ENCODE results near the gene MAPKAP1.

MAPKAP1 gene

DNA sequence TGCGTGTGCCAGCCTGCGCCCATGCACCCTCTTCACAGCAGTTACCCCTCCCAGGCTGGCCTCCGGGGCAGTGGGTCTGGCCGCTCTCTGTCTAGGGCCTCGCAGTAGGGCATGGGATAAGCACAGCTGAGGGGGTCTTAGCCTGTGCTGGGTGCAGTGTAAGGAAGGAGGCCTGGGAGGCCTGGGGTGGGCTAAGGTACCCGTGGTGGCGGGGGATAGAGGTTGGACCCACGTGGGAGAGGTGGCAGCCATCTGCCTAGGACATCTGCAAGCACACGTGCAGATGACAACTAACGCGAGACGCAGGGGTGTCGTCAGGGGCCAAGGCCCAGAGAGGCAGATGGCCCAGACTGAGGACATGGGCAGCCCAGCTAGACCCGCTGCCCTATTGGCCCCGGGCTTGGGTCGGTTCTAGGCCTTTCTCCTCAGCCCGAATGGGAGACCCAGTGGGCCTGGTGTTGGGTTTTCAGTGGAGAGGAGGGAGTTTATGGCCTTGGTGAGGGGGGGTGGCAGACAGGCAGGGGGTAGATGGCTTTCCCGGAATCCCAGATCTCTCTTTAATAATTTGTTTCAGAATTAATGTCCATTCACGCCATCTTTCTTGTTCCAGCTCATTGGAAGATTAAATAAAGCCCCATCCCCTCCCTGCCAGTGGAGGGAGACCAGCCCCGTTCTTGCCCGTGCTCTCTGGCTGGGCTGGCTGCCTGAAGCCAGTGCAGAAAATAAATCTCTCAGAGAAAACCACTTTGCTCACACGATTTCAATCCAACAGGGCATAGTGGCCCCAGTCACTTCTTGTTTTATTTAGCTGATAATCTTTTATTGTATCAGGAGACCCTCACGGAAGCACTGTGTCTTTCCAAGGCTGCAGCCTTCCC, 291.2 kb downstream of the MAPKAP1 start:
- Histone ChIP-seq H3K27ac (ENCODE audit: low read depth, low read length, poor library complexity, severe bottlenecking) (no peak overlapping the region), H3F3A (ENCODE audit: insufficient read depth, low read length) (no peaks in the 10 kb centered on the region), H3K36me3 (ENCODE audit: insufficient read depth, low read length) (no peaks in the 10 kb centered on the region), H3K4me2 (ENCODE audit: low read length) (no peak overlapping the region), H3K79me2 (ENCODE audit: insufficient read depth, low read length) (no peaks in the 10 kb centered on the region), H3K4me1 (ENCODE audit: insufficient read depth, low read length, severe bottlenecking) (peaks cover 7% of the 10 kb centered on the region), H2AFZ (ENCODE audit: low read length) (no peak overlapping the region), H3K4me3 (ENCODE audit: low read depth, low read length, poor library complexity, severe bottlenecking) (no peak overlapping the region), H3K9me3 (ENCODE audit: low read length) (no peaks in the 10 kb centered on the region), H4K20me1 (ENCODE audit: insufficient read depth, low read length) (no peaks in the 10 kb centered on the region), H3K27me3 (ENCODE audit: insufficient read depth, low read length) (no peaks in the 10 kb centered on the region), H3K9ac (ENCODE audit: low read length) (no peak overlapping the region), H3K9me2 (ENCODE audit: low read depth, low read length) (no peaks in the 10 kb centered on the region)
- TF ChIP-seq, protein P1, sequence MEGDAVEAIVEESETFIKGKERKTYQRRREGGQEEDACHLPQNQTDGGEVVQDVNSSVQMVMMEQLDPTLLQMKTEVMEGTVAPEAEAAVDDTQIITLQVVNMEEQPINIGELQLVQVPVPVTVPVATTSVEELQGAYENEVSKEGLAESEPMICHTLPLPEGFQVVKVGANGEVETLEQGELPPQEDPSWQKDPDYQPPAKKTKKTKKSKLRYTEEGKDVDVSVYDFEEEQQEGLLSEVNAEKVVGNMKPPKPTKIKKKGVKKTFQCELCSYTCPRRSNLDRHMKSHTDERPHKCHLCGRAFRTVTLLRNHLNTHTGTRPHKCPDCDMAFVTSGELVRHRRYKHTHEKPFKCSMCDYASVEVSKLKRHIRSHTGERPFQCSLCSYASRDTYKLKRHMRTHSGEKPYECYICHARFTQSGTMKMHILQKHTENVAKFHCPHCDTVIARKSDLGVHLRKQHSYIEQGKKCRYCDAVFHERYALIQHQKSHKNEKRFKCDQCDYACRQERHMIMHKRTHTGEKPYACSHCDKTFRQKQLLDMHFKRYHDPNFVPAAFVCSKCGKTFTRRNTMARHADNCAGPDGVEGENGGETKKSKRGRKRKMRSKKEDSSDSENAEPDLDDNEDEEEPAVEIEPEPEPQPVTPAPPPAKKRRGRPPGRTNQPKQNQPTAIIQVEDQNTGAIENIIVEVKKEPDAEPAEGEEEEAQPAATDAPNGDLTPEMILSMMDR (IDR thresholded peaks at IDR 0.05; ENCODE audit: low read length): no peak
- TF ChIP-seq EZH2 (IDR thresholded peaks at IDR 0.05; ENCODE audit: borderline replicate concordance, low read length): no peak

DNA sequence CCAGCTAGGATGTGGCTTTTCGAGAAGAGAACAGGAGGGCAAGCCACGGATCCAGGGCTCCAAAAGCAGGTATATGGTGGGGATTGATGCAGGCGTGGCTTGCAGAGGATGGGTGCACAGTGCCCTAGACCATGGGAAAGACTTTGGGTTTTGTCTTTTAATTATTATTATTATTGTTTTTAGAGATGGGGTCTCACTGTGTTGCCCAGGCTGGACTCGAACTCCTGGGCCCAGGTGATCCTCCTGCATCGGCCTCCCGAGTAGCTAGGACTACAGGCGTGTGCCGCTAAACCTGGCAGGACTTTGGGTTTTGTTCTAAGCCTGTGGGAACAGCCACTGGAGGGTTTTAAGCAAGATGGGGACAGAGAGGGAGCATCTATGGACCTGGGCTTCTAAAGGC, 293.4 kb downstream of the MAPKAP1 start:
- Histone ChIP-seq H3K4me3 (ENCODE audit: low read depth, low read length, poor library complexity, severe bottlenecking) (no peak overlapping the region), H3K27me3 (ENCODE audit: insufficient read depth, low read length) (no peaks in the 10 kb centered on the region), H2AFZ (ENCODE audit: low read length) (no peak overlapping the region), H3K36me3 (ENCODE audit: insufficient read depth, low read length) (no peaks in the 10 kb centered on the region), H4K20me1 (ENCODE audit: insufficient read depth, low read length) (no peaks in the 10 kb centered on the region), H3K9ac (ENCODE audit: low read length) (no peak overlapping the region), H3K79me2 (ENCODE audit: insufficient read depth, low read length) (no peaks in the 10 kb centered on the region), H3K4me1 (ENCODE audit: insufficient read depth, low read length, severe bottlenecking) (peaks cover 19% of the 10 kb centered on the region), H3K9me3 (ENCODE audit: low read length) (no peaks in the 10 kb centered on the region), H3K27ac (ENCODE audit: low read depth, low read length, poor library complexity, severe bottlenecking) (no peak overlapping the region), H3K9me2 (ENCODE audit: low read depth, low read length) (no peaks in the 10 kb centered on the region), H3F3A (ENCODE audit: insufficient read depth, low read length) (no peaks in the 10 kb centered on the region), H3K4me2 (ENCODE audit: low read length) (no peak overlapping the region)
- TF ChIP-seq EZH2 (IDR thresholded peaks at IDR 0.05; ENCODE audit: borderline replicate concordance, low read length): no peak
- TF ChIP-seq, protein P1 (IDR thresholded peaks at IDR 0.05; ENCODE audit: low read length): no peak

DNA sequence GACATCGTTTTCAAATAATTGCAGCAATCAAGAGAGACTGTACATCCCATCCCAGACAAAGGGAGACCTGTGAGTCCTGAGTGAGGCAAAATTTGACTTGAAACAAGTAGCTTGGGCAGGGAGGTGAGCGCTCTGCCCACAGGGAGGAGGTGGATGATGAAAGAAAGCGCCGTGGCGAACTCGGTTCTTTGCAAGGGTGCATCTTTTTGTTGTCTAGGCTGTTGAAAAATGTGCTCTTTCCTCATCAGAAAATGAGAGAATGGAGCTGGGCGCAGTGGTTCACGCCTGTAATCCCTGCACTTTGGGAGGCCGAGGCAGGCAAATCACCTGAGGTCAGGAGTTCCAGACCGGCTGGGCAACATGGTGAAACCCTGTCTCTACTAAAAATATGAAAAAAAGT, 294.8 kb downstream of the MAPKAP1 start:
- H3K27ac ChIP-seq (ENCODE audit: low read depth, low read length, poor library complexity, severe bottlenecking): no peak overlapping the region
- no peaks in the 10 kb centered on the region for H3K36me3 ChIP-seq (ENCODE audit: insufficient read depth, low read length)
- no peaks in the 10 kb centered on the region for H3K9me3 ChIP-seq (ENCODE audit: low read length)
- H3K79me2 ChIP-seq (ENCODE audit: insufficient read depth, low read length): no peaks in the 10 kb centered on the region
- peaks cover 29% of the 10 kb centered on the region for H3K4me1 ChIP-seq (ENCODE audit: insufficient read depth, low read length, severe bottlenecking)
- no peaks in the 10 kb centered on the region for H3F3A ChIP-seq (ENCODE audit: insufficient read depth, low read length)
- H3K4me3 ChIP-seq (ENCODE audit: low read depth, low read length, poor library complexity, severe bottlenecking): no peak overlapping the region
- H2AFZ ChIP-seq (ENCODE audit: low read length): no peak overlapping the region
- H3K4me2 ChIP-seq (ENCODE audit: low read length): no peak overlapping the region
- H3K9ac ChIP-seq (ENCODE audit: low read length): no peak overlapping the region
- TF ChIP-seq, protein P1 (IDR thresholded peaks at IDR 0.05; ENCODE audit: low read length): no peak
- no peak for TF ChIP-seq EZH2 (IDR thresholded peaks at IDR 0.05; ENCODE audit: borderline replicate concordance, low read length)
- H3K9me2 ChIP-seq (ENCODE audit: low read depth, low read length): no peaks in the 10 kb centered on the region
- no peaks in the 10 kb centered on the region for H3K27me3 ChIP-seq (ENCODE audit: insufficient read depth, low read length)
- no peaks in the 10 kb centered on the region for H4K20me1 ChIP-seq (ENCODE audit: insufficient read depth, low read length)
